Measurements from ENCODE around the gene KRT81. TPM values are rescaled to one million over a fixed set of nuclear protein-coding genes. Genes with fewer than 3 reads are reported as not detected.
"Not testable (repeated sequence)": the region's sequence is repeated elsewhere in the genome, so short reads cannot be mapped to it uniquely, and the experiment has no call there.

KRT81 gene
- polyA plus RNA-seq, 3 donors, result not detected

GRCh38 chr12:52259657-52260243 lies 31.6 kb downstream of the KRT81 start:
- no peak for DNase-seq (ENCODE audit: extremely low read depth in 1 of 11, low read depth in 9 of 11, low spot score in 4 of 11)

- DNase-seq (ENCODE audit: extremely low read depth in 1 of 11, low read depth in 9 of 11, low spot score in 4 of 11), result peak in 2 of 11 donors; percentile 29 to 36
Observed at GRCh38 chr12:52258335-52258901, 32.9 kb downstream of the KRT81 start.

GRCh38 chr12:52257922-52258321 lies 33.4 kb downstream of the KRT81 start:
- DNase-seq (ENCODE audit: extremely low read depth in 1 of 11, low read depth in 9 of 11, low spot score in 4 of 11), result not testable (repeated sequence)

GRCh38 chr12:52257074-52257551 lies 34.2 kb downstream of the KRT81 start:
- DNase-seq (ENCODE audit: extremely low read depth in 1 of 11, low read depth in 9 of 11, low spot score in 4 of 11), result no peak

- DNase-seq (ENCODE audit: extremely low read depth in 1 of 11, low read depth in 9 of 11, low spot score in 4 of 11), result no peak
Observed at GRCh38 chr12:52256584-52256935, 34.8 kb downstream of the KRT81 start.

GRCh38 chr12:52255926-52256583 lies 35.3 kb downstream of the KRT81 start:
- no peak for DNase-seq (ENCODE audit: extremely low read depth in 1 of 11, low read depth in 9 of 11, low spot score in 4 of 11)

- no peak for DNase-seq (ENCODE audit: extremely low read depth in 1 of 11, low read depth in 9 of 11, low spot score in 4 of 11)
Observed at GRCh38 chr12:52254965-52255751, 36.2 kb downstream of the KRT81 start.

GRCh38 chr12:52254180-52254964 lies 37.0 kb downstream of the KRT81 start:
- DNase-seq (ENCODE audit: extremely low read depth in 1 of 11, low read depth in 9 of 11, low spot score in 4 of 11), result no peak

GRCh38 chr12:52253391-52254179 lies 37.7 kb downstream of the KRT81 start:
- DNase-seq (ENCODE audit: extremely low read depth in 1 of 11, low read depth in 9 of 11, low spot score in 4 of 11), result no peak

GRCh38 chr12:52252728-52253343 lies 38.5 kb downstream of the KRT81 start:
- no peak for DNase-seq (ENCODE audit: extremely low read depth in 1 of 11, low read depth in 9 of 11, low spot score in 4 of 11)

- DNase-seq (ENCODE audit: extremely low read depth in 1 of 11, low read depth in 9 of 11, low spot score in 4 of 11), result not testable (repeated sequence)
Observed at GRCh38 chr12:52252175-52252615, 39.1 kb downstream of the KRT81 start.

GRCh38 chr12:52251367-52252051 lies 39.8 kb downstream of the KRT81 start:
- DNase-seq (ENCODE audit: extremely low read depth in 1 of 11, low read depth in 9 of 11, low spot score in 4 of 11), result no peak

- no peak for DNase-seq (ENCODE audit: extremely low read depth in 1 of 11, low read depth in 9 of 11, low spot score in 4 of 11)
Observed at GRCh38 chr12:52250048-52250990, 41.0 kb downstream of the KRT81 start.

GRCh38 chr12:52249511-52250047 lies 41.8 kb downstream of the KRT81 start:
- DNase-seq (ENCODE audit: extremely low read depth in 1 of 11, low read depth in 9 of 11, low spot score in 4 of 11), result no peak

- DNase-seq (ENCODE audit: extremely low read depth in 1 of 11, low read depth in 9 of 11, low spot score in 4 of 11), result no peak
Observed at GRCh38 chr12:52248541-52249461, 42.5 kb downstream of the KRT81 start.
